Kidney capillary endothelial cell (primary cell): Measurements from ENCODE around the gene DCHS1.
"Not testable (repeated sequence)": the region's sequence is repeated elsewhere in the genome, so short reads cannot be mapped to it uniquely, and the experiment has no call there.

Experiments used
- DNase-seq: peaks from one replicate; pipeline ENCODE4 v3.0.0-alpha.2; 2018; ENCODE audit warnings: low spot score

DCHS1 gene, protein sequence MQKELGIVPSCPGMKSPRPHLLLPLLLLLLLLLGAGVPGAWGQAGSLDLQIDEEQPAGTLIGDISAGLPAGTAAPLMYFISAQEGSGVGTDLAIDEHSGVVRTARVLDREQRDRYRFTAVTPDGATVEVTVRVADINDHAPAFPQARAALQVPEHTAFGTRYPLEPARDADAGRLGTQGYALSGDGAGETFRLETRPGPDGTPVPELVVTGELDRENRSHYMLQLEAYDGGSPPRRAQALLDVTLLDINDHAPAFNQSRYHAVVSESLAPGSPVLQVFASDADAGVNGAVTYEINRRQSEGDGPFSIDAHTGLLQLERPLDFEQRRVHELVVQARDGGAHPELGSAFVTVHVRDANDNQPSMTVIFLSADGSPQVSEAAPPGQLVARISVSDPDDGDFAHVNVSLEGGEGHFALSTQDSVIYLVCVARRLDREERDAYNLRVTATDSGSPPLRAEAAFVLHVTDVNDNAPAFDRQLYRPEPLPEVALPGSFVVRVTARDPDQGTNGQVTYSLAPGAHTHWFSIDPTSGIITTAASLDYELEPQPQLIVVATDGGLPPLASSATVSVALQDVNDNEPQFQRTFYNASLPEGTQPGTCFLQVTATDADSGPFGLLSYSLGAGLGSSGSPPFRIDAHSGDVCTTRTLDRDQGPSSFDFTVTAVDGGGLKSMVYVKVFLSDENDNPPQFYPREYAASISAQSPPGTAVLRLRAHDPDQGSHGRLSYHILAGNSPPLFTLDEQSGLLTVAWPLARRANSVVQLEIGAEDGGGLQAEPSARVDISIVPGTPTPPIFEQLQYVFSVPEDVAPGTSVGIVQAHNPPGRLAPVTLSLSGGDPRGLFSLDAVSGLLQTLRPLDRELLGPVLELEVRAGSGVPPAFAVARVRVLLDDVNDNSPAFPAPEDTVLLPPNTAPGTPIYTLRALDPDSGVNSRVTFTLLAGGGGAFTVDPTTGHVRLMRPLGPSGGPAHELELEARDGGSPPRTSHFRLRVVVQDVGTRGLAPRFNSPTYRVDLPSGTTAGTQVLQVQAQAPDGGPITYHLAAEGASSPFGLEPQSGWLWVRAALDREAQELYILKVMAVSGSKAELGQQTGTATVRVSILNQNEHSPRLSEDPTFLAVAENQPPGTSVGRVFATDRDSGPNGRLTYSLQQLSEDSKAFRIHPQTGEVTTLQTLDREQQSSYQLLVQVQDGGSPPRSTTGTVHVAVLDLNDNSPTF (N-terminal part only)

DNA sequence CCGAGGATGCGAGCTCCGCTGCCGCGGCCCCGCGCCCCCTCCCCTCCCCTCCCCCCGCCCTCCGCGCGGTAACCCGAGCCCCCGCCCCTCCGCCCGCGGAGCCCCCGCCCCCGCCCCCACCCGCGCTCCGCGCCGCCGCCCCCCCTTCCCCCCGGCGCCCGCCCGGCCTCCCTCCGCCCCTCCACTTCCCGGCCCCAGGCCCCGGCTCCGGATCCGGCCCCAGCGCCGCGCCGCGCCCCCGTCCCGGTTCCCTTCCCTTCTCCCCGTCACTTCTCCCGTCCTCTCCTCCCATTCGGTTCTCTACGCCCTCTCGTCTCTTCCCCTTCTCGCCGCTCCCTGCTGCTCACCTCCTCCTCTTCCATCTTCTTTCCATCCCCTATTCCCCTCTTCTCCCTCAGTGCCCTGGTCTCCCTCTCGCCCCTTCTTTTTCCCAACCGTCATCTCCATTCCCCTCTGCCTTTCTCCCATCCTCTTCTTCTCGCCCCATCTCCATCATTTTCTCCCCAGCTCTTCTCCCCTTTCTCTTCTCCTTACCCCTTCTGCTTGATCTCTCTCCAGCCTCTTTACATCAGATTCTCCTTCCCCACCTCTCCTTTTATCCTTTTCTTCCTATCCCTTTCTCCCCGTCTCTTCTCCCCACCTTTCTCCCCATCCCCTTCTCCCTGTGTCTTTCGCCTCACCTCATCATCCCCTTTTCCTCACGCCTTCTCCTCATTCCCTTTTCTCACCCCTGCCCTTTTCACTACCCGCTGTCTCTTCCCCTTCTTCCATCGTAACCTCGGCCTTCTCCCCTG lies at the start of gene DCHS1:
Gene DCHS1 (minus strand): TSS at position 20 of the 794 bp plus-strand sequence. CDS start 14,196 bp downstream, outside the sequence.
- DNase-seq = no peak

DNA sequence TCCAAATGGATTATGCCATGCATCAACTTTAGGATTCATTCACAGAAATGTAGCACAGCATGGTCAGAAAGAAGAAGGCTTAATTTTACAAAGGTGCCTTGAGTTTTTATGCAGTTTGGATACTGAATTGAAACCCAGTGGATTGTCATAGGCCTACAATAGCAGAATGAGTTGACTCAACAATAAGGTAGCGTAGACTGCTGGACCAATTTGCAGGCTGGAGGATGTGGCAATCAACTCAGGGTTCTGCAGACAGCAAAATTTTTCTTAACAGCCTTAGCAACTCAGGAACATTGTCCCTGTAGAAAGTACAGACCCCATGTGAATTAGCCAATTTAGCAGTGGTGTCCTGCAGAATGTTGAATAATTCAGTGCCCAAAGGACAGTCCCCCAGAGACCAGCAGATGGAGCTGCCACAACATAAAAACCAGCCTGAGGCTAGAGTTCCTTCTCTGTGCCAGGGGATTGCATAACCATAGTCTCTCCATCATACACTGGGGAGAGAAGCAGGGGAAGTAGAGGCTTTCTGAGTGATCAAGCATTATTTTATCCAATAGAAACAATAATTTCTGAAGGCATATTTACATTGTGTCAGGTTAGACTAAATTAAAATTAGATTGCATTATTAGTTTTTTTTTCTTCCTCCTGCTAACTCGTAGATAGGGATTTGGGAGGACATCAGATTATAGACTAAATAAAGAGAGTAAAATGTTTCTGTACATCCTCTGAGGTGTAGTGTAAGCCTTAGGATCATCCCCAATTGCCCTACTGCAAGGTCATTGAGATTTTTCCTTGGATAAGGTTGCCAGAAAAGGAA lies 47.8 kb upstream of the DCHS1 start:
- DNase-seq = no peak

DNA sequence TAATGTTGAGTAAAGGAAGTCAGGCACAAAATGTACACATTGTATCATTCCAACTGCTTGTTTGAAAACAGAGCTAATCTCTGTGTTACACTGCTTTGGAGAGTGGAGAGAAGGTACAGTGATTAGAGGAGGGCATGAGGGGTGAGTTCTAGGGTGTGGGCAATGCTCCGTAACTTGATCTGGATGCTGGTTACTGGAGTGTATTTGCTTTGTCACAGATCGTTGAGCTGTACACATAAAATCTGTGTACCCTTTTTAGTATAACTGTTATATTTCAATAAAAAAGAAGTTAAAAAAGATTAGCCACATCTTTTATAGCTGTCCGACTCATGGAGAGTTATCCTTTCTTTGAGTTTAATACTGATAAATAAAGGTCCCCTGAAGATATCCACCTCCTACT lies 46.3 kb upstream of the DCHS1 start:
- not testable (repeated sequence) for DNase-seq

DNA sequence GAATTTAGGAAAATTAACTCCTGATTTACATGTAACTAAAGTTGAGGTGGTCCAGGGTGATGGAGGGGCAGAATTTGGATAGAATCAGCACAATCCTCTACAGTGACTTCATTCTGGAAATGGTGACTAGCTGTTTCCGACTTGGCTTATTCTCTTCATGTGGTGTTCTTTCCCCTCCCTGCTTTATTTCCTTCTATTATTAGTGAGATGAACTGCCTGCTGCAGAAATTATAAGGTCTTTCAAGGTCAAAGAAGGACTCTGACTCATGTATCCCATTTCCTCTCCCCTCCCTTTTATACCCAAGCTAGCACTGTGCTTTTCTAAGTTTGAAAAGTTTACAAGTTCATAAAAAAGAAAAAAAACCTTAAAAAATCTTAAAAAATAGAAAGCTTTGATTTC lies 39.8 kb upstream of the DCHS1 start:
- DNase-seq = peak; percentile 94

DNA sequence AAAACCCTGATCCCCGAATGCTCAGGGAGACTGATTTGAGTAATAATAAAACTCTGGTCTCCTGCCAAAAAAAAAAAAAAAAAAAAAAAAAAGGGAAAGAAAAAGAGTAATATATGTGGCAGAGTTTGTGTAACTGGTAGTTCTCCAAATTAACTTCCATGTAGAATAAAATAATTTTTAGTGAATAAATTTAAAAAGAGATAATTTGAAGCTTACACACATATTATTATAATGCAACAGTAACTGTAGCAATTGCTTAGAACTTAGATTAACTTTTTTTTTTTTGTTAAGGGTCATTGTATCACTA lies 38.6 kb upstream of the DCHS1 start:
- DNase-seq = no peak

DNA sequence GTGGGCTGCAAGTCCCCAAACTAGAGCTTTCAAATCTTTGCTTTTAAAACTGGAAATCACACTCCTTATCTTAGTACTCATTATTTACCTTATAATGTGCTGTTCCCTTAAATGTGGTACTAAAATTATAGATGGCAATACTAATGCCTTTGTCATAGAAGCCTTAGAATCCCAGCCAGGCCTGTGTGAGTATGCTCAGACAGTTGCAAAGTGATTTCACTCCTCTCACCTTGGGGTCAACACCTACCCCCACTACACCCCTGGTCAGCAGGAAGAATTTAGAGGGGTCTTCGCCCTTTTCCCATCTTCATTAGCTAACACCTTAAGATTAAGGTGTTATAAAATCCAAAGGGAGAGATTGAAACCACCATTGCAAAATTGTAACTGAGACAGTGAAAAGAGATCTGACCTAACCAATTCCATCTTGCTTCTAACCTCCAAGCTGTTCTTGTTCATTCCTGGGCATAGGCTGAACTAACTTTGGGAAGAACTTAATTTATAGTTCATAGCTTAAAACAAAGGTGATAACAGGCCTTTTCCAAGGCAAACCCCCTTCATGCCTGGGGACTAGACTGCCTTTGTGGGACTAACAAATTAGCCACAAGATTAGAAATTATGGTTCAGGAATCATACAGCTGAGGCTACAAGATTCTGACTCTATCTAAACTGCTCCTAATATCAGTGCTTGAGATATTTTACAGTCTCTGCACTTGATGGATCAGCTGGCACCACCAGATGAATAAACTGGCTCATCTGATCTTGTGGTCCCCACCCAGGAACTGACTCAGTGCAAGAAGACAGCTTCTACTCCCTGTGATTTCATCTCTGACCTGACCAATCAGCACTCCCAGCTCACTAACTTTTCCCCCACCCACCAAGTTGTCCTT lies 38.0 kb upstream of the DCHS1 start:
- no peak for DNase-seq

DNA sequence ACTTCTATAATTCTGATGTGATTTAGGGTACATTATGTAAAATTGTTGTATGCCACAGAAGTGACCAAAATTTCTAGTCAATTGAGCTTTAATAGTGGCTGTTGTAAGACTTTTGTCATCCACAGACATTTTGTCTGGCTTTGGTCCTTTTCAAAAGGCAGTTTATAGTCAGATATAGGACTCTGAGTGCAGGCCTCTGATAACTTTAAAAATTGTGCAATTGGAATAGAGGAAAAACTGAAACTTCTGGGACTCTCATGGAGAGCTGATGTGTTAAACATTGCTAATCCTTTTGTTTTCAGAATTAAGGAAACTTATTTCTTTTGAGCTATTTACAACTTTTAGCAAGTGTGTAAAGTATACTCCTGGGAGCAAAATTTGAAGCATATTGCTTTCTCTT lies 36.5 kb upstream of the DCHS1 start:
- no peak for DNase-seq

DNA sequence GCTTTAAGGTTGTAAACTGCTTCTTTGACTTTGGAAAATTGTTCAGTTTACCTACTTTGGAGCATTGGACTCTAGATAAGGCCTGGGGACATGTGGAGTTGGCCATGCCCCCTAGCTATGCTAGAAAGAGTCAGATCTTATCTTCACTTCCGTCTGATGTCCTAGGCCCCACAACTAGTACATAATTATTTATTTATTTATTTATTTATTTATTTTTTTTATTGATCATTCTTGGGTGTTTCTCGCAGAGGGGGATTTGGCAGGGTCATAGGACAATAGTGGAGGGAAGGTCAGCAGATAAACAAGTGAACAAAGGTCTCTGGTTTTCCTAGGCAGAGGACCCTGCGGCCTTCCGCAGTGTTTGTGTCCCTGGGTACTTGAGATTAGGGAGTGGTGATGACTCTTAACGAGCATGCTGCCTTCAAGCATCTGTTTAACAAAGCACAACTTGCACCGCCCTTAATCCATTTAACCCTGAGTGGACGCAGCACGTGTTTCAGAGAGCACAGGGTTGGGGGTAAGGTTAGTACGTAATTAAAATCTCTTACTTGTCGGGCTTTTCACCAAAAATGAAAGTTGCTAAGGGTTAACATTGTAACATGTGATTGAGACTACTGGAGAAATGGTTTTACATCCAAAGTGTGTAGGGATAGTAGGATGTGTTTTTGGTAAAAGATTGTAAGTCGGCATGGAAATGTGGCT lies 35.0 kb upstream of the DCHS1 start:
- DNase-seq = not testable (repeated sequence)

DNA sequence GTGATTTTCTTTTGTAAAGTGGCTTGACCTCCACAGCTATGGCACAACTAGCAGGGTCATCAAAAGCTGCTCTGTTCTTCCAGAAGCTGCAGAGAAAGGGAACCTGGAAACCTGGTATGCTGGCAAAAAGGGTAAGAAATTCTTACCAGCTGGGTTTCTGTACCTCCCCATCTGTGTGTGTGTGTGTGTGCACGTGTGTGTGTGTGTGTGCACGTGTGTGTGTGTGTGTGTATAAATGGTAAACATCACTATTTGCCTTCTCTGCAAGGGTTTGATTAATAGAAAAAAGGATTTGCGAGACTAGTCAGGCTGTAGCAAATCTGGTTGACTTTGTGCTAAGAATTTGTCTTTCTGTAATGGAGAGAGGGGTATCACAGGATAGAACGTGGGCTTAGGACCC lies 32.3 kb upstream of the DCHS1 start:
- no peak for DNase-seq

DNA sequence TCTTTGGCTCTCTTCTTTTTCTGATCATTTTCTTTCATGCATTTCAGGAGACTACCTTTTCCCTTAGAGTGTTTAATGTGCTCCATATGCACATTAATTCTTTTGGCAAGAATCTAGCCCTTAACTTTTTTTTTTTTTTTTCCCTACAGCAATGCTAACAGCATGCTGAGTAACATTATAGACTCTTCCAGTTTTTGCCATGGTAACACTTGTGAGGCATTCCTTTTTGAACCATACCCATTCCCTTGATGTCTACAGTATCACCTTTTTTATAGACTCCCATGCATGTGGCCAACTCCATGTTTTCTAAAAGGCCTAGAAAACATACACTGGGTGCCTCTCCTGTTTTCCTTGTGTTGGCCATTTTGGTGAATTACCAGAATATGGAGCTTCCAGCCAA lies 30.4 kb upstream of the DCHS1 start:
- no peak for DNase-seq

DNA sequence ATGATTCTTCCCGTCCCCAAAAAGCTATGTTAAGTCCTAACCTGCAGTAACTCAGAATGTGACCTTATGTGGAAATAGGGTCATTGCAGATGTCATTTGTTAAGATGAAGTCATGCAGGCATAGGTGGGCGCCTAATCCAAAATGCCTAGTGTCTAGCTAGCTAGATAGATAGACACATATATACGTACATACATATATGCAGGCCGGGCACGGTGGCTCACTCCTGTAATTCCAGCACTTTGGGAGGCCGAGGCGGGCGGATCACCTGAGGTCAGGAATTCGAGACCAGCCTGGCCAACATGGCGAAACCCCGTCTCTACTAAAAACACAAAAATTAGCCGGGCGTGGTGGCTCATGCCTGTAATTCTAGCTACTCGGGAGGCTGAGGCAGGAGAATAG lies 28.5 kb upstream of the DCHS1 start:
- not testable (repeated sequence) for DNase-seq

DNA sequence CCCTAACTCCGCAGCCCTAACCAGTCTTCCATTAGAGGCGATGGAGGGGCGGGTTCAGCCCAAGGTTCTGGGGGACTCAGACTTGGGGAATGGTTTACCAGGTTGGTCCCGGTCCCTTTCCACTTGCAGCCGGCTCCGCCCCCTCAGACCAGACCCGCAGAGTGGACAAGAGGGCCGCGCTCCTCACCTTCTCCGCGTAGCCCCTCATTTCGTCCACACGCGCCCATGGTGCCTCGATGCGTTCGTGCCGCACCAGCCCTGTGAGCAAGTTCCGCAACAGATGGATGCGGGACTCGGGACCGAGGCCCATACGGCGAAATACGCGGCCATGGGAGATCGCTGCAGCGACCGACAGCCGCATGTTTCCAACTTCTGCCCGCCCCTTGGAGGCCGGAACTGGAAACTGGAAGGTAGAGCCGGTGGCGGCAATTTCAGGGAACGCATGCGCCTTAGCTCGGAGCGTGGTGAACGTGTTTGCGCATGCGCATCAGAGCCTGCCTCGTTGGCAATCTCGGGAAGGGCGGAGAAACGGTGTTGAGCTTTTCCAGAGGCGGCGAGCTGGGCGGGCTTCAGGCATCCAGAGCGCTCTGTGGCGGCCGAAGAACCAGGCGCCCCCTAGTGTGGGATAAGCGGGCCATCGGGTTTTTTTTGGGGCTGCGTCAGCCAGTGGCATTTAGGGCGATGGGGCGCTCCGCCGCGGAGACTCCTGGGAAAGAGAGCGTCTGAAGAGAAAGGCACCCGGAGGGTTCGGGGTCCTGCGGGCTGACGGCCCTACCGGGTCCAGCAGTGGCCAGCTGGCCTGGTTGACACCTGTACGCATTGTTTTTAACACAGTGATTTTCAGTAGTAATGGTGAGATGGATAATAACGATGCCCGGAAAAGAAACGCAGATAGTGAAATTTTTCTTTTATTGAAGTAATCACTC lies 27.6 kb upstream of the DCHS1 start, which contains the start of gene MRPL17:
Gene MRPL17 (minus strand): TSS at position 405 of the 926 bp plus-strand sequence. CDS start 44 bp downstream, at position 361.
- DNase-seq = peak; percentile 100

DNA sequence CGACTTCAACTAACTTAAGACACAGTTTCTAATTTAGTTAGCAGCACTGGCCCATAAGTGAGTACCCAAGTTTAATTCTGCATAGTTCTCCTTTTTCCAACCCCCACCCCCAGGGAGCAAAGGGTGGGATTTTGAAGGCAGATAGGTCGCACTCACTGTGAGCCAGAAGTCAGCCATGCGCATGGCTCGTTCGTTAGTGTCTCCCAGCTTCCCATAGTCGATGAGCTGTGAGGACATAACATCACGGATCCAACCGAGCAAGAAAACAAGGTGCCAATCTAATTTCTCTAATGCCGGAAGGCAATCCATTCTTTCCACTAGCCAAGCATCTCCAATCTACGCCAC lies 27.0 kb upstream of the DCHS1 start:
- DNase-seq = no peak

DNA sequence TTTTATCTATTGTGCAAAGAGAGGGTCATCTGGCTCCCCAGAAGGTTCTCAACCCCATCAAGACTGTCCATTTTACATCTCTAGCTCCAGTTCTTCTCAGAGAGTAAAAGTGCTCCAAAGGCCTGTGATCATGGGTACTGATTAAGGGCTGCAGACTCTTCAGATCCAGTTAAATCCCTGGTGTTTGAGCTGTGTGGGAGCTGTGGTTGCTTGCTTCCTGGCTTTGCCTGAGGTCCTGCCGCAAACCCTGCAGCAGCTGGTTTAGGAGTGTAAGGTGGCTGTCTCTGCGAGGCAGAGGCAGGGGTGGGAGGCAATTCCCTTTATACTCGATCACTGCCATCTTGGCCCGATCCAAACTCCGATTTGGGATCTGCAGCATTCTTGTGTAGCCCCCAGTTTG lies 26.3 kb upstream of the DCHS1 start:
- no peak for DNase-seq

DNA sequence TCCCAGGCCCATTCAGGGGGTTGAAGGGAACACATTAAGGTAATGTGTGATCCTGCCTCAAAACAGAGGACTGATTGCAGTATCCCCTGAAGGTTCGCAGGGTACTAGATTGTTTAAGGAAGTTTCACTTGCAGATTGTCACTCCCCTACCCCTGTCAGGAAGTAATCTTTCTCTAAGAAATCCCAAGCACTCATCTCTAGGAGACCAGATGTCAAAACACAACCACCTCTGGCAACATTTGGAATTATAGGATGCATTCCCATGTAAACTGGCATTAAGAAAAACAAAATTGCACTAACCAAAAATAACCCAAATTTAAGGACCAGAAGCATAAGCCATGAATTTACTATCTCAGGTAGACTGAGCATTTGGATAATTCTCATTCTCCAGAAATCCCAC lies 25.9 kb upstream of the DCHS1 start:
- DNase-seq = no peak

DNA sequence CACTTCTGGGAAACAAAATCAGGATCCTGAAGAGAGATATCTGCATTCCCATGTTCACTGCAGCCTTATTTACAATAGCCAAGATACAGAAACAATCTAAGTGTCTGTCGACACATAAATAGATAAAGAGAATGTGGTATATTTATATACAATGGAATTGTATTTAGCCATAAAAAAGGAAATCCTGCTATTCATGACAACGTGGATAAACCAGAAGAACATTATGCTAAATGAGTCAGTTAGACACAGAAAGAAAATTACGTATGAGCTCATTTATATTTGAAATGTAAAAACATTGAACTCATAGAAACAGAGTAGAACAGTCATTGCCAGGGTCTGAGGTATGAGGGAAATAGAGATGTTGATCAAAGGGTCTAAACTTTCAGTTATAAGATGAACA lies 21.4 kb upstream of the DCHS1 start:
- no peak for DNase-seq

DNA sequence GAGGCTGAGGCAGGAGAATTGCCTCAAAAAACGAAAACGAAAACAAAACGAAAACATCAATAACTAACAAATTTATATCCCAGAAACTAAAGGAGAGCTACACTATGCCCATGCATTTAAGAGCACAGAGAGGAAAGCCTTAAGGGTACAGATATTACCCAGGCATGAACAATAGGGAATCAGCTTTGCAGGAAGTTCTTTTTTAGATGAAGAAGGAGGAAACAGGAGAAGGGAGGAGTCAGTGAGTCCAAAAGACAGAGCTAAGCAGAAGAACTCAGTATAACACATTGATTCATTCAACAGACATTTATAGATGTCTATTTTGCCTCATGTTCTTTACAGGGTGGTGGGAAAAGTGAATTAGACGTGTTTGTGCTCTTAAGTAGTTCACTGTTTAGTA lies 19.3 kb upstream of the DCHS1 start:
- DNase-seq = peak; percentile 61

DNA sequence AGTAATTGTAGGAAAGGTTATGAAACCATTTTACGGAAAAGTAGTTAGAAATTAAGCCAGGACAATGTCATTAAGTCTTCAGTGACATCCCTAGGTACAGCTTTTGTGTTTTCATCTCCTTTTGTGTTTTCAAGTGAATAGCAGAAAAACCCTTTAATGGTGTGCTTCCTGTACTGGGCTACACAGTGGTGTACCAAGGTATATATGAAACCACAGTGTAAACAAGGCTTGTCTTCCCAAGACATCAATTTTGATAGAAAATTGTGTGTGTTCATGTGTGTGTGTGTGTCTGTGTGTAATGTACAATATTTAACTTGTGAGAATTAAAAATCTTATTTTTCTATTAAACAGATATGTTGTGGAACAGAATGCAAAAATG lies 18.6 kb upstream of the DCHS1 start:
- DNase-seq = no peak
